Adipose tissue (tissue), 3 donors: ENCODE results near the gene LCT. TPM values are rescaled to one million over a fixed set of nuclear protein-coding genes. Genes with fewer than 3 reads are reported as not detected.
"Not testable (repeated sequence)": the region's sequence is repeated elsewhere in the genome, so short reads cannot be mapped to it uniquely, and the experiment has no call there.

Source experiments
- H3K27ac ChIP-seq: one replicate; pipeline ENCODE4 v1.5.1; 2013; ENCODE audit warnings: low read depth, low read length
- WGBS, 3 donors: extraction: QIAGEN DNeasy Blood & Tissue Kit; methylation state at CpG; one replicate each; pipeline ENCODE4 v1.1.7; 2013; 5-methylcytosine and 5-hydroxymethylcytosine counted together
- polyA plus RNA-seq, 3 donors: library from polyadenylated mRNA; stranded (reverse); fragments of 200-250 nt; gene quantifications; one replicate each; pipeline ENCODE4 v1.2.3, GENCODE V29; 2013
- donor health status: healthy with polysubstance abuse.
- donor health status: Bipolar disorder and iron deficiency.
- donor health status: healthy.

Gene LCT
- polyA plus RNA-seq, 3 donors = 0.02 to 0.11 (median 0.04) TPM

GRCh38 chr2:135840601-135841000 is 3.6 kb upstream of the LCT start:
- 33 to 82% (median 48%) methylated on average over 2 of the region's 2 CpGs for WGBS, 3 donors
- no peak overlapping the region for H3K27ac ChIP-seq

DNA sequence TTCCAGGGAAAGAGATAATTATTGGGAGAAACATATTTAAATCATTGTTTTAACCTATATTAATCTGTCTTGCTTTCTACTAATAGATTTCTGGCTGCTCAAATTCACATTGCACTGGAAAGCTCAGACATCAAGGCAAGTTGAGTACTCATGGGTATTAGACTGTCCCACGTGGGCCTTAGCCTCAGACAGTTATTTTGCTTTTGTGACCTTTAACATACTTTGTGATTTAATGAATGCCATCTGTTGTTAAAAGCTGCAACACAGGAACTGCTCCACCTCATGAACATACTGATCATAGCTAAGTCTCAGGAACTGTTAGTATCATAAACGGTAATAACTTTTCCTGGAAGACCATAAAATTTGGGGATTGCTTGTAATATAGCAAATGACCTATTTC is 2.7 kb upstream of the LCT start:
- WGBS, 3 donors = 28 to 51% (median 34%) methylated on average over 2 of the region's 2 CpGs
- H3K27ac ChIP-seq = no peak overlapping the region

GRCh38 chr2:135838502-135838901 is 1.5 kb upstream of the LCT start:
- WGBS, 3 donors = 92 to 93% (median 92%) methylated on average over 3 of the region's 3 CpGs
- H3K27ac ChIP-seq = no peak overlapping the region

DNA sequence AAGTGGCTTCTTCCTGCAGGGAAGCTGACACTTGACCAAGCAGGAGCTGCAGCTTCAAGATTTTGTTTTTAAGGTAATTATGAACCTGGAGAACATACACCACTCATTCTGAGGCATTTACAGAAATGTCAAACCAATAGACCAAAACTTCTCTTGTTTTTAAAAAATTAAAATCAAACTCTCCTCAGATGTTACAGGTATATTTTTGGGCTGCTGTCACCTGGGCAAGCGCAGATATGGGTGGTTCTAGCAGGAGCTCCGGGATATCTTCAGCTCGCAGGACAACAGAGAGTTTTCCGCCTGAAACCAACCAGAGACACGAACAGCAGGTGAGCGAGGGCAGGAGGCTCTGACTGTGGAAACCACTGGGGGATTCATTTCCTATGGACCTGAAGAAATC is 4.1 kb downstream of the LCT start:
- WGBS, 3 donors = 86 to 94% (median 94%) methylated on average over 6 of the region's 6 CpGs
- no peak overlapping the region for H3K27ac ChIP-seq

- WGBS, 3 donors = 61 to 82% (median 81%) methylated on average over 14 of the region's 14 CpGs
- no peak overlapping the region for H3K27ac ChIP-seq
These were observed 5.7 kb downstream of the LCT start for GRCh38 chr2:135831180-135831812.

GRCh38 chr2:135829378-135830135 is 7.4 kb downstream of the LCT start:
- H3K27ac ChIP-seq = no peak overlapping the region
- WGBS, 3 donors = 79 to 90% (median 83%) methylated on average over 13 of the region's 13 CpGs

DNA sequence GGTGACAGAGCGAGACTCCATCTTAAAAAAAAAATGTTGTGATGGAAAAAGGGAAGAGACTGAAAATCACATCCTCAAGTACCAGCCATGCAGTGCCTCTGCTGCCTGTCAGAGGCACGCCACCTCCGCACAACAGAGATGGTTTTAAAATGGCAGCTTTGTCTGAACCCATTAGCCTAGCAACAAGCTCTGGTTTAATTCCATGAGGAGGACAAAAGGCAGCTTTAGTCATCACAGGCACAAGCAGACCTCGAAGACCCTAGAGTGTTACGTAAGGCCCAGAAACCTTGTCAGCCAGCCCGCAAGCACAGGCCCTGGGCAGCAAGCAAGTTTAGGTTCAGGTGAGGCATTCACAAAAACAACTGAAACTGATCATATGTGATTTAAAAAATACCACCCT is 10.4 kb downstream of the LCT start:
- WGBS, 3 donors = 91 to 96% (median 92%) methylated on average over 6 of the region's 6 CpGs
- H3K27ac ChIP-seq = no peak overlapping the region

- no peak overlapping the region for H3K27ac ChIP-seq
These were observed 11.3 kb downstream of the LCT start for GRCh38 chr2:135825550-135826176.

DNA sequence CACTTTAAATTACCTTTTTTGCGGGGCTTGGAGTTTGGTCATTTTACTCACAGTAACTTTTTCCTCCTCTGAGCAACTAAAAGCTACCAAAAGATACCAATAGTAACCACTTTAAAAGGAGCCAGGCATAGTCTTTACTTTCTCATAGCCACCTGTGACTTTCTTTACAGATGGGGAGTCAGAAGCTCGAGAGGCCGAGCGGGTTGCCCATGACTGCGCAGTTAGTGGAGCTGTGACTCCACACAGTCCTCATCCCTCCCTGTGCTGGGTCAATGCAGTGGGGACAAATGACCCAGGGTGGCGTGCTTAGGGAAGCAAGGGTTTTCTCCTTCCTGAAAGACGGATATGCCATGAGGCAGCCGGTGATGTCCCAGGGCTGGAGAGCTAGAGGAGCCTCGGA is 11.9 kb downstream of the LCT start:
- WGBS, 3 donors = 77 to 87% (median 85%) methylated on average over 9 of the region's 9 CpGs
- no peak overlapping the region for H3K27ac ChIP-seq

More at GRCh38 chr2:135825550-135826176, 11.3 kb downstream of the LCT start:
- WGBS, 3 donors = 34 to 44% (median 40%) methylated on average over 8 to 11 of the region's 11 CpGs

DNA sequence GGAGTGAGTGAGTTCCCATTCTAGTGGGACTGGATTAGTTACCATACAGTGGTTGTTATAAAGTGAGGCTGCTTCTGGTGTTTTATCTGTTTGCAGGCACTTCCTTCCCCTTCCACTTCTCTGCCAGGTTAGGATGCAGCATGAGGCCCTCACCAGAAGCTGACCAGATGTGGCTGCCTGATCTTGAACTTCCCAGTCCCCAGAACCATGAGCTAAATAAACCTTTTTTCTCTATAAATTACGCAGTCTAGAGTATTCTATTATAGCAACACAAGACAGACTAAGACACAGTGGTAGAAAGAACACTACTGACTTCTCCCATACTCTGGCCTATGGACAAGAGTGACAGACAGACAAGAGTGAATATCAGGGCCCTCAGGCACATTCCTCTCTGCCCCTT is 14.1 kb downstream of the LCT start:
- WGBS, 3 donors = 85 to 92% (median 89%) methylated on average over 1 of the region's 1 CpG
- no peak overlapping the region for H3K27ac ChIP-seq

DNA sequence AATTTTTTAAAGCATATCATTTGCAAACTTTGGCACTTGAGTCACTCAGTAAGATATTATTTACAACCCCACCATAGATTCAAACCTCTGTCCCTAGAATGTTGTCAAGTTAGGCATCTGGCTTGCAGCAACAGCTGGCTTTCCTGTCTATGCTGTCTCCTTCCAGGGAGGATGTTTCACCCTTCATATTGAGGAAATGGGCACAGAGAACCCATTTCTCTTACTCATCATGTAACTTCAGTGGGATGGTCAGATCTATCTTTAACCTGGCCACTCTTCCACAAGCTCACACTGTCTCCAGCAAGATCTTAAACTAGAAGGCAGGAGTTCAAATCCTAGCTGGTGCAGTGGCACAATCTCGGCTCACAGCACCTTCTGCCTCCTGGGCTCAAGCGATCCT is 15.8 kb downstream of the LCT start:
- no peak overlapping the region for H3K27ac ChIP-seq
- WGBS, 3 donors = 88 to 96% (median 93%) methylated on average over 2 of the region's 2 CpGs

DNA sequence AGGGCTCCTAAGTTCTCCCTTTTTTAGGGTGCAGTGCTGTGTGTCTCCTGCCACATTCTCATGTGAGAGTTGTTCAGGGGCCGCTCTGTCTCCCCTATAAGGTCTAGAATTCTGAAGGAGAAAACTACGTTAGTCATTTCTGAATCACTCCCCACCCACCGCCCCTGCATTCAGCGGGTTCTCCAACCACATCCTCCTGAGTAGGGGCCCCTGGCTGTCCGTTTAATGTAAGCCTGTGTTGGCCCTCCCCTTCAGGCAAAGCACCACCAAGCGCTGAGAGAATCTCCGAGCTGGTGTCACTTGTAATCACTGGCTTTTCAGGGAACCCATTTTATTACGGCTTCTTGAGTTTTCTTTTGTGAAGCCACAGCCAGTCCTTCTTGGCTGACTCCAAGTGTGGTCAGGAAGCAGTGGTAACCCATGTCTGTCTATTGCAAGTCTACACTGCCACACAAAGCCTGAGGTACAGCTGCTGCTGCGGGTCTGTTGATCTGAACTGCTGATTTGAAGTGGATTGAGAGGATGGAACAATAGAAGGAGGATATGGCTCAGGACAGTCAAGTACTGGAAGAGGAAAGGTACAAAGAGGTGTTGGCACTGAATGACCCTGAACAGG is 16.9 kb downstream of the LCT start:
- WGBS, 3 donors = 37 to 62% (median 50%) methylated on average over 9 of the region's 9 CpGs
- no peak overlapping the region for H3K27ac ChIP-seq

- WGBS, 3 donors = 71 to 82% (median 75%) methylated on average over 8 of the region's 8 CpGs
- H3K27ac ChIP-seq = no peak overlapping the region
These were observed 17.9 kb downstream of the LCT start for GRCh38 chr2:135818937-135819610.

- no peak overlapping the region for H3K27ac ChIP-seq
- 59 to 70% (median 68%) methylated on average over 4 of the region's 4 CpGs for WGBS, 3 donors
These were observed 19.0 kb downstream of the LCT start for GRCh38 chr2:135817951-135818350.

DNA sequence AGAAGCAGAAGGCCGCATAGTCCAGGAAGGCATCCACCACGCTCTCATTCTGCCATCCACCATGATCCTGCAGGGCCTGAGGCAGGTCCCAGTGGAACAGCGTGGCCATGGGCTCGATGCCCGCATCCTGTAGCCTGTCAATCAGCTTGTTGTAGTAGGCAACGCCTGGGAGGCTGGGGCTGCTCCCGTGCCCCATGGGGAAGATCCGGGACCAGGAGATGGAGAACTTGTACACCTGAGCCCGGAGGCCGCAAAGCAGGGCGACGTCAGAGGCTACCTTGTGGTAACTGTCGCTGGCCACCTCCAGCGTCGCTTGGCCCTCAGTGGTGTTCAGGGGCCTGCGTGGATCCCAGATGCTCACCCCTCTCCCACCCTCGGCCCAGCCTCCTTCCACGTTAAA is 19.5 kb downstream of the LCT start:
- 87 to 90% (median 87%) methylated on average over 18 of the region's 18 CpGs for WGBS, 3 donors
- H3K27ac ChIP-seq = no peak overlapping the region

- no peak overlapping the region for H3K27ac ChIP-seq
- WGBS, 3 donors = 75 to 82% (median 79%) methylated on average over 3 of the region's 3 CpGs
These were observed 21.7 kb downstream of the LCT start for GRCh38 chr2:135815269-135815668.

- 43 to 92% (median 84%) methylated on average over 2 of the region's 2 CpGs for WGBS, 3 donors
- H3K27ac ChIP-seq = no peak overlapping the region
These were observed 24.0 kb downstream of the LCT start for GRCh38 chr2:135812907-135813511.

GRCh38 chr2:135807874-135808273 is 29.1 kb downstream of the LCT start:
- H3K27ac ChIP-seq = not testable (repeated sequence)
- WGBS, 3 donors = 88 to 94% (median 90%) methylated on average over 3 of the region's 3 CpGs
